Trophoblast cell (in vitro differentiated cells and primary cell): ENCODE measurements around the gene MYH15.

ENCODE experiments used
- DNase-seq, 2 donors: peaks; one replicate each; pipeline ENCODE4 v3.0.0-alpha.2; 2016
- H2AFZ ChIP-seq: 2 replicates; pipeline ENCODE4 v1.6.1; 2013; ENCODE audit warnings: low read length, moderate library complexity, mild to moderate bottlenecking; ENCODE audit not compliant: insufficient read depth, poor library complexity
- H2AK5ac ChIP-seq: 2 replicates; pipeline ENCODE4 v1.6.1; 2013; ENCODE audit warnings: mild to moderate bottlenecking, low read length
- H2BK120ac ChIP-seq: 2 replicates; pipeline ENCODE4 v1.6.1; 2013; ENCODE audit warnings: low read length, mild to moderate bottlenecking, moderate library complexity; ENCODE audit not compliant: insufficient read depth, poor library complexity
- H2BK12ac ChIP-seq: 2 replicates; pipeline ENCODE4 v1.6.1; 2013; ENCODE audit warnings: mild to moderate bottlenecking, low read length, moderate library complexity
- H2BK5ac ChIP-seq: 2 replicates; pipeline ENCODE4 v1.6.1; 2013; ENCODE audit warnings: low read length, low read depth, moderate library complexity, mild to moderate bottlenecking; ENCODE audit not compliant: poor library complexity
- H3K14ac ChIP-seq: 2 replicates; pipeline ENCODE4 v1.6.1; 2013; ENCODE audit warnings: mild to moderate bottlenecking, low read length
- H3K18ac ChIP-seq: 2 replicates; pipeline ENCODE4 v1.6.1; 2013; ENCODE audit warnings: mild to moderate bottlenecking, low read length
- H3K23ac ChIP-seq: 2 replicates; pipeline ENCODE4 v1.6.1; 2013; ENCODE audit warnings: low read length
- H3K27ac ChIP-seq: 2 replicates; pipeline ENCODE4 v1.5.1; 2013; ENCODE audit warnings: low read depth, mild to moderate bottlenecking, inconsistent platforms, low read length, moderate library complexity
- H3K27me3 ChIP-seq: 2 replicates; pipeline ENCODE4 v1.6.1; 2013; ENCODE audit warnings: inconsistent platforms, mild to moderate bottlenecking, low read length, moderate library complexity; ENCODE audit not compliant: insufficient read depth
- H3K36me3 ChIP-seq, 2 experiments: 1 replicate in 1 of 2; 2 replicates in 1 of 2; pipeline ENCODE4 v1.6.1; 2013; ENCODE audit warnings: low read length in 2 of 2, mild to moderate bottlenecking in 2 of 2, moderate library complexity in 1 of 2; ENCODE audit not compliant: insufficient read depth in 2 of 2, control insufficient read depth in 1 of 2
- H3K4ac ChIP-seq: 2 replicates; pipeline ENCODE4 v1.6.1; 2013; ENCODE audit warnings: low read depth, mild to moderate bottlenecking, low read length, moderate library complexity
- H3K4me1 ChIP-seq, 2 experiments: 1 replicate in 1 of 2; 2 replicates in 1 of 2; pipeline ENCODE4 v1.6.1; 2013; ENCODE audit warnings: low read length in 2 of 2, mild to moderate bottlenecking in 2 of 2, moderate library complexity in 1 of 2; ENCODE audit not compliant: insufficient read depth in 2 of 2, control insufficient read depth in 1 of 2
- H3K4me2 ChIP-seq: 2 replicates; pipeline ENCODE4 v1.6.1; 2013; ENCODE audit warnings: inconsistent platforms, mild to moderate bottlenecking, low read length, moderate library complexity
- H3K4me3 ChIP-seq: 2 replicates; pipeline ENCODE4 v1.5.1; 2013; ENCODE audit warnings: mild to moderate bottlenecking, low read depth, low read length, inconsistent platforms
- H3K79me1 ChIP-seq: one replicate; pipeline ENCODE4 v1.6.1; 2013; ENCODE audit warnings: low read length
- H3K79me2 ChIP-seq: 2 replicates; pipeline ENCODE4 v1.6.1; 2013; ENCODE audit warnings: low read length, mild to moderate bottlenecking; ENCODE audit not compliant: control insufficient read depth, insufficient read depth, poor library complexity
- H3K9ac ChIP-seq: 2 replicates; pipeline ENCODE4 v1.6.1; 2013; ENCODE audit warnings: mild to moderate bottlenecking, low read length
- H3K9me3 ChIP-seq: 2 replicates; pipeline ENCODE4 v1.6.1; 2013; ENCODE audit warnings: low read depth, mild to moderate bottlenecking, control low read depth, inconsistent platforms, low read length; ENCODE audit not compliant: insufficient read depth
- H4K12ac ChIP-seq: 2 replicates; pipeline ENCODE4 v1.6.1; 2013; ENCODE audit warnings: low read depth, mild to moderate bottlenecking, low read length, moderate library complexity
- H4K8ac ChIP-seq: 2 replicates; pipeline ENCODE4 v1.6.1; 2013; ENCODE audit warnings: low read depth, mild to moderate bottlenecking, low read length, moderate library complexity
- H4K91ac ChIP-seq: one replicate; pipeline ENCODE4 v1.6.1; 2013; ENCODE audit warnings: low read depth, mild to moderate bottlenecking, low read length, moderate library complexity
- WGBS: extraction: QIAGEN DNeasy Blood & Tissue Kit; methylation state at CpG from one replicate; pipeline ENCODE4 v1.1.7; 2013; ENCODE audit warnings: missing lambda C conversion rate; ENCODE audit not compliant: insufficient read length, insufficient coverage; ENCODE audit errors: extremely low coverage; 5-methylcytosine and 5-hydroxymethylcytosine counted together

The MYH15 gene

GRCh38 chr3:108497271-108497670, 13.1 kb downstream of the MYH15 start:
- Histone ChIP-seq H3K79me1 (no peaks in the 10 kb centered on the region), H3K79me2 (no peaks in the 10 kb centered on the region), H3K27ac (no peak overlapping the region), H3K18ac (no peak overlapping the region), H4K12ac (no peak overlapping the region), H2BK120ac (no peak overlapping the region), H2BK5ac (no peak overlapping the region), H3K4me2 (no peak overlapping the region), H3K14ac (no peak overlapping the region), H3K4me1 (no peaks in the 10 kb centered on the region), H2AFZ (no peak overlapping the region), H3K9ac (no peak overlapping the region), H4K8ac (no peak overlapping the region), H3K27me3 (no peaks in the 10 kb centered on the region), H3K4ac (no peak overlapping the region), H3K9me3 (no peaks in the 10 kb centered on the region), H2BK12ac (no peak overlapping the region), H3K4me3 (no peak overlapping the region), H2AK5ac (no peak overlapping the region), H3K23ac (no peak overlapping the region), H4K91ac (no peak overlapping the region), H3K36me3 (no peaks in the 10 kb centered on the region)
- WGBS, result no CpG with 5 or more reads among the region's 1 CpG
- no peak for DNase-seq

GRCh38 chr3:108495717-108496116, 14.7 kb downstream of the MYH15 start:
- Histone ChIP-seq H3K9me3 (no peaks in the 10 kb centered on the region), H3K27ac (no peak overlapping the region), H3K4ac (no peak overlapping the region), H3K4me2 (no peak overlapping the region), H2BK5ac (no peak overlapping the region), H3K79me1 (no peaks in the 10 kb centered on the region), H4K91ac (no peak overlapping the region), H3K36me3 (no peaks in the 10 kb centered on the region), H3K4me1 (no peaks in the 10 kb centered on the region), H2BK12ac (no peak overlapping the region), H2BK120ac (no peak overlapping the region), H3K14ac (no peak overlapping the region), H3K9ac (no peak overlapping the region), H3K4me3 (no peak overlapping the region), H4K12ac (no peak overlapping the region), H4K8ac (no peak overlapping the region), H3K18ac (no peak overlapping the region), H2AK5ac (no peak overlapping the region), H3K27me3 (no peaks in the 10 kb centered on the region), H2AFZ (no peak overlapping the region), H3K23ac (no peak overlapping the region), H3K79me2 (no peaks in the 10 kb centered on the region)
- no peak for DNase-seq
- WGBS, result no CpG with 5 or more reads among the region's 6 CpGs

- no peak for DNase-seq
- H3K27ac ChIP-seq, result no peak overlapping the region
- H3K4me3 ChIP-seq, result no peak overlapping the region
- no peaks in the 10 kb centered on the region for H3K27me3 ChIP-seq
- no peaks in the 10 kb centered on the region for H3K79me2 ChIP-seq
- no peaks in the 10 kb centered on the region for H3K9me3 ChIP-seq
- no peak overlapping the region for H2AFZ ChIP-seq
- no peaks in the 10 kb centered on the region for H3K79me1 ChIP-seq
- no peak overlapping the region for H3K18ac ChIP-seq
- H3K23ac ChIP-seq, result no peak overlapping the region
- no peak overlapping the region for H2BK120ac ChIP-seq
- H3K36me3 ChIP-seq, result no peaks in the 10 kb centered on the region
- no peak overlapping the region for H3K4ac ChIP-seq
- no peak overlapping the region for H4K91ac ChIP-seq
- H2AK5ac ChIP-seq, result no peak overlapping the region
- no peaks in the 10 kb centered on the region for H3K4me1 ChIP-seq
- no peak overlapping the region for H2BK5ac ChIP-seq
- H4K8ac ChIP-seq, result no peak overlapping the region
- WGBS, result no CpG with 5 or more reads among the region's 3 CpGs
- no peak overlapping the region for H2BK12ac ChIP-seq
- H4K12ac ChIP-seq, result no peak overlapping the region
- no peak overlapping the region for H3K14ac ChIP-seq
- no peak overlapping the region for H3K4me2 ChIP-seq
- H3K9ac ChIP-seq, result no peak overlapping the region
These were observed 15.4 kb downstream of the MYH15 start for GRCh38 chr3:108494906-108495531.

GRCh38 chr3:108493862-108494261, 16.5 kb downstream of the MYH15 start:
- Histone ChIP-seq H3K36me3 (no peaks in the 10 kb centered on the region), H2AFZ (no peak overlapping the region), H3K23ac (no peak overlapping the region), H3K27me3 (no peaks in the 10 kb centered on the region), H2AK5ac (no peak overlapping the region), H3K14ac (no peak overlapping the region), H4K12ac (no peak overlapping the region), H3K4me2 (no peak overlapping the region), H3K4ac (no peak overlapping the region), H3K79me1 (no peaks in the 10 kb centered on the region), H2BK120ac (no peak overlapping the region), H3K4me1 (no peaks in the 10 kb centered on the region), H3K9ac (no peak overlapping the region), H3K9me3 (no peaks in the 10 kb centered on the region), H2BK12ac (no peak overlapping the region), H3K79me2 (no peaks in the 10 kb centered on the region), H4K91ac (no peak overlapping the region), H2BK5ac (no peak overlapping the region), H3K4me3 (no peak overlapping the region), H3K18ac (no peak overlapping the region), H4K8ac (no peak overlapping the region), H3K27ac (no peak overlapping the region)
- no CpG with 5 or more reads among the region's 2 CpGs for WGBS
- DNase-seq, result no peak
